Measurements from ENCODE around the gene ALK. TPM values are rescaled to one million over a fixed set of nuclear protein-coding genes. Genes with fewer than 3 reads are reported as not detected.

Gene ALK
- total and polyA plus RNA-seq, 2 donors (not counting 1 experiment from before 2014, with no cell fraction given) = under 0.01 to 0.02 TPM

DNA sequence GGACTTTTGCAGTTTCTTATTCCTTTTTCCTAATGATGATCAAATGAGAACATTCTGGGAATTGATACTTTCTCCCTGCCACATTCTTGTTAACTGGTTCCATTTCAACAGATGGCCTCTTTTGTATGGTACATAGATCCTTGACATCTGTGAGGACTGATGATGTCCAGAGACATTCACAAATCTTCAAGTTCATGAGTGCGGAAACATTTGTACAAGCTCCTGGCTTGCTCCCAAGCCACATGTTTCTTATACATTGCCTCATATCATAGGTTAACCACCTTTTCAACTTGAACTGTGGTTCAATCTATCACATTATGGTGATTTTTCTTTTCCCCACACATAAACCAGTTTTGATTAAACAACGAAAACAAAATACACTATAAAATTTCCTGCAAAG lies 538.9 kb downstream of the ALK start:
- DNase-seq (ENCODE audit: low read depth in 2 of 2) = no peak
- Histone ChIP-seq H3K4me2 (ENCODE audit: extremely low read depth, insufficient read depth, low read length) (no peak overlapping the region), H3K4me3 (replicated peaks in 1 of 4; ENCODE audit: control extremely low read depth in 1 of 4, insufficient read depth in 1 of 4, low read depth in 3 of 4, low read length in 4 of 4) (no peak overlapping the region), H3K9me3 (ENCODE audit: control insufficient read depth, insufficient read depth, low read depth, low read length) (no peaks in the 10 kb centered on the region), H3K79me2 (ENCODE audit: control insufficient read depth, insufficient read depth, low read length) (no peaks in the 10 kb centered on the region), H3K27ac (ENCODE audit: insufficient read depth, low read length) (no peak overlapping the region), H3K36me3 (ENCODE audit: control insufficient read depth, insufficient read depth, low read length) (no peaks in the 10 kb centered on the region), H3K4me1 (ENCODE audit: control insufficient read depth, extremely low read depth, insufficient read depth, low read length) (no peaks in the 10 kb centered on the region), H4K20me1 (ENCODE audit: control insufficient read depth, extremely low read depth, insufficient read depth, low read length) (no peaks in the 10 kb centered on the region), H2AFZ (ENCODE audit: low read length) (no peak overlapping the region), H3K9ac (ENCODE audit: insufficient read depth, low read length) (no peak overlapping the region), H3K27me3 (ENCODE audit: control insufficient read depth, insufficient read depth, low read length) (peaks cover 5% of the 10 kb centered on the region)
- no peak for TF ChIP-seq EZH2 (IDR thresholded peaks at IDR 0.05; ENCODE audit: low read length, missing control alignments)
- TF ChIP-seq, protein P1, sequence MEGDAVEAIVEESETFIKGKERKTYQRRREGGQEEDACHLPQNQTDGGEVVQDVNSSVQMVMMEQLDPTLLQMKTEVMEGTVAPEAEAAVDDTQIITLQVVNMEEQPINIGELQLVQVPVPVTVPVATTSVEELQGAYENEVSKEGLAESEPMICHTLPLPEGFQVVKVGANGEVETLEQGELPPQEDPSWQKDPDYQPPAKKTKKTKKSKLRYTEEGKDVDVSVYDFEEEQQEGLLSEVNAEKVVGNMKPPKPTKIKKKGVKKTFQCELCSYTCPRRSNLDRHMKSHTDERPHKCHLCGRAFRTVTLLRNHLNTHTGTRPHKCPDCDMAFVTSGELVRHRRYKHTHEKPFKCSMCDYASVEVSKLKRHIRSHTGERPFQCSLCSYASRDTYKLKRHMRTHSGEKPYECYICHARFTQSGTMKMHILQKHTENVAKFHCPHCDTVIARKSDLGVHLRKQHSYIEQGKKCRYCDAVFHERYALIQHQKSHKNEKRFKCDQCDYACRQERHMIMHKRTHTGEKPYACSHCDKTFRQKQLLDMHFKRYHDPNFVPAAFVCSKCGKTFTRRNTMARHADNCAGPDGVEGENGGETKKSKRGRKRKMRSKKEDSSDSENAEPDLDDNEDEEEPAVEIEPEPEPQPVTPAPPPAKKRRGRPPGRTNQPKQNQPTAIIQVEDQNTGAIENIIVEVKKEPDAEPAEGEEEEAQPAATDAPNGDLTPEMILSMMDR (conservative IDR thresholded peaks at IDR 0.05 in 1 of 2, IDR thresholded peaks at IDR 0.05 in 1 of 2; ENCODE audit: low read depth in 1 of 2, low read length in 2 of 2) = no peak

DNA sequence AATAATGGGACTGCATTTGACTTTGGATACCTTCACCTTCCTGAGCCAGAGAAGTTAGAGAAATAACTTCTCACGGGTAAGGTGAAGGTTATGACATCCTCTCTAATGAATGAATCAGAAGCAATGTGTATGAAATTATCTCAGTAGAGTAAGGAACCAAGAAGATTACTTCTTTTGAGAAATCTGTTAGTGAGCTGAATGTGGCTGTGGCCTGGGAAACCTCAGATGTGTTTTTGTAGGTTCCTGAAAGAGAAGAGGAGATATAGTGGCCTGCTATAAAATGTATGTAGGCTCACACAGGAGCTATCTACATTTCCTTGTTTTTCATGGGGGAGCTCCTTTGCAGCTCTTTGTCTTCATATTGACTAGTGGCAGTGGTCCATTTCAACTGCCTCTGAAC lies 543.6 kb downstream of the ALK start:
- no peak for DNase-seq (ENCODE audit: low read depth in 2 of 2)
- no peaks in the 10 kb centered on the region for H3K9me3 ChIP-seq (ENCODE audit: control insufficient read depth, insufficient read depth, low read depth, low read length)
- H3K79me2 ChIP-seq (ENCODE audit: control insufficient read depth, insufficient read depth, low read length) = no peaks in the 10 kb centered on the region
- no peaks in the 10 kb centered on the region for H3K4me1 ChIP-seq (ENCODE audit: control insufficient read depth, extremely low read depth, insufficient read depth, low read length)
- no peak overlapping the region for H3K9ac ChIP-seq (ENCODE audit: insufficient read depth, low read length)
- H2AFZ ChIP-seq (ENCODE audit: low read length) = no peak overlapping the region
- no peak overlapping the region for H3K4me2 ChIP-seq (ENCODE audit: extremely low read depth, insufficient read depth, low read length)
- no peaks in the 10 kb centered on the region for H4K20me1 ChIP-seq (ENCODE audit: control insufficient read depth, extremely low read depth, insufficient read depth, low read length)
- TF ChIP-seq, protein P1 (conservative IDR thresholded peaks at IDR 0.05 in 1 of 2, IDR thresholded peaks at IDR 0.05 in 1 of 2; ENCODE audit: low read depth in 1 of 2, low read length in 2 of 2) = no peak
- TF ChIP-seq EZH2 (IDR thresholded peaks at IDR 0.05; ENCODE audit: low read length, missing control alignments) = no peak
- no peaks in the 10 kb centered on the region for H3K36me3 ChIP-seq (ENCODE audit: control insufficient read depth, insufficient read depth, low read length)
- no peak overlapping the region for H3K27ac ChIP-seq (ENCODE audit: insufficient read depth, low read length)
- H3K27me3 ChIP-seq (ENCODE audit: control insufficient read depth, insufficient read depth, low read length) = no peaks in the 10 kb centered on the region
- H3K4me3 ChIP-seq (replicated peaks in 1 of 4; ENCODE audit: control extremely low read depth in 1 of 4, insufficient read depth in 1 of 4, low read depth in 3 of 4, low read length in 4 of 4) = no peak overlapping the region

DNA sequence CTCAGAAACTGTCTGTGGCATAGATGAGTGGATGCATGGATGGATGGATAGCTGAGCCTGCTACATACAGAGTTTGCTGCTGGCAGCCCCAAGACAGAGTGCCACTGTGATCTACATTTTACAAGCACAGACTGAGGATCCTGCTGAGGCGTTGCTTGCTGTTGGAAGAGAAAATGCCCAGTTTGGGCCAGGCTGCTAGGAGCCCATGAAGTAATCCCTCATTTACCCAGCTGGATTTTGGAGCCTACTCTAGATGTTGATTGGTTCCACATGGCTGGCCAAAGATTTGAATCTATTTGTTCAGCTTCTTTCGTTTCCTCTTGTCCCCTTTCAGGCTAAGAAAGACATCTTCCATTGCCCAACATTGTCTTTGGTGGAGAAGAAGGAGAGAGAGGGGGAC lies 544.8 kb downstream of the ALK start:
- H3K27ac ChIP-seq (ENCODE audit: insufficient read depth, low read length) = no peak overlapping the region
- H3K27me3 ChIP-seq (ENCODE audit: control insufficient read depth, insufficient read depth, low read length) = no peaks in the 10 kb centered on the region
- H3K4me3 ChIP-seq (replicated peaks in 1 of 4; ENCODE audit: control extremely low read depth in 1 of 4, insufficient read depth in 1 of 4, low read depth in 3 of 4, low read length in 4 of 4) = no peak overlapping the region
- no peaks in the 10 kb centered on the region for H3K36me3 ChIP-seq (ENCODE audit: control insufficient read depth, insufficient read depth, low read length)
- no peaks in the 10 kb centered on the region for H3K9me3 ChIP-seq (ENCODE audit: control insufficient read depth, insufficient read depth, low read depth, low read length)
- TF ChIP-seq, protein P1 (conservative IDR thresholded peaks at IDR 0.05 in 1 of 2, IDR thresholded peaks at IDR 0.05 in 1 of 2; ENCODE audit: low read depth in 1 of 2, low read length in 2 of 2) = no peak
- TF ChIP-seq EZH2 (IDR thresholded peaks at IDR 0.05; ENCODE audit: low read length, missing control alignments) = no peak
- DNase-seq (ENCODE audit: low read depth in 2 of 2) = no peak
- no peak overlapping the region for H3K9ac ChIP-seq (ENCODE audit: insufficient read depth, low read length)
- no peaks in the 10 kb centered on the region for H3K79me2 ChIP-seq (ENCODE audit: control insufficient read depth, insufficient read depth, low read length)
- no peaks in the 10 kb centered on the region for H3K4me1 ChIP-seq (ENCODE audit: control insufficient read depth, extremely low read depth, insufficient read depth, low read length)
- H4K20me1 ChIP-seq (ENCODE audit: control insufficient read depth, extremely low read depth, insufficient read depth, low read length) = no peaks in the 10 kb centered on the region
- no peak overlapping the region for H2AFZ ChIP-seq (ENCODE audit: low read length)
- no peak overlapping the region for H3K4me2 ChIP-seq (ENCODE audit: extremely low read depth, insufficient read depth, low read length)
